T-helper 17 cell (primary cell): ENCODE measurements around the gene GCGR. TPM values are rescaled to one million over a fixed set of nuclear protein-coding genes. Genes with fewer than 3 reads are reported as not detected.

ENCODE experiments used
- ATAC-seq: fragments of 150-1000 bp; cut with Tn5 transposase; 2 replicates; pipeline ENCODE4 v1.10.0; 2021; ENCODE audit warnings: mild to moderate bottlenecking, moderate library complexity
- DNase-seq, 3 donors: peaks; one replicate each; pipeline versions ENCODE4 v3.0.0 to v3.0.0-alpha.2; 2020 to 2021
- H3K9me3 ChIP-seq: one replicate; pipeline ENCODE4 v1.7.0; 2013; ENCODE audit warnings: low read length, mild to moderate bottlenecking; ENCODE audit not compliant: control insufficient read depth, poor library complexity, severe bottlenecking
- H3K27ac Mint-ChIP-seq: one replicate; pipeline ENCODE4 v1.8.0; 2022; ENCODE audit warnings: mild to moderate bottlenecking, moderate library complexity, mixed read lengths
- H3K27me3 Mint-ChIP-seq: one replicate; pipeline ENCODE4 v1.8.0; 2022; ENCODE audit warnings: mixed read lengths
- H3K36me3 Mint-ChIP-seq: one replicate; pipeline ENCODE4 v1.8.0; 2022; ENCODE audit warnings: low read depth, mixed read lengths
- H3K4me1 Mint-ChIP-seq: one replicate; pipeline ENCODE4 v1.8.0; 2022; ENCODE audit warnings: mild to moderate bottlenecking, mixed read lengths
- H3K4me3 Mint-ChIP-seq: one replicate; pipeline ENCODE4 v1.8.0; 2022; ENCODE audit warnings: mild to moderate bottlenecking, moderate library complexity, mixed read lengths
- total RNA-seq, 4 donors: library from RNA in 2 of 4; stranded (reverse) in 2 of 4; gene quantifications; one replicate each; pipeline ENCODE4 v1.2.3 and lab custom pipeline; 2022 to 2026

Gene GCGR
- total RNA-seq, 2 donors from 2014 or later = not detected

- no peak overlapping the region for H3K4me3 Mint-ChIP-seq
- no peaks in the 10 kb centered on the region for H3K9me3 ChIP-seq
- no peak for DNase-seq
- no peaks in the 10 kb centered on the region for H3K4me1 Mint-ChIP-seq
- H3K27ac Mint-ChIP-seq = no peak overlapping the region
- H3K36me3 Mint-ChIP-seq = peaks cover 2% of the 10 kb centered on the region
- peaks cover 31% of the 10 kb centered on the region for H3K27me3 Mint-ChIP-seq
- no peak for ATAC-seq
Observed at GRCh38 chr17:81807839-81808238, 3.9 kb downstream of the GCGR start.

- H3K9me3 ChIP-seq = no peaks in the 10 kb centered on the region
- DNase-seq (no peak), ATAC-seq (peak; percentile 15)
- H3K4me3 Mint-ChIP-seq = no peak overlapping the region
- no peak overlapping the region for H3K27ac Mint-ChIP-seq
- H3K4me1 Mint-ChIP-seq = no peaks in the 10 kb centered on the region
- H3K36me3 Mint-ChIP-seq = peaks cover 2% of the 10 kb centered on the region
- peaks cover 28% of the 10 kb centered on the region for H3K27me3 Mint-ChIP-seq
Observed at GRCh38 chr17:81808778-81809555, 5.0 kb downstream of the GCGR start.

GRCh38 chr17:81809556-81809998, 5.6 kb downstream of the GCGR start:
- no peaks in the 10 kb centered on the region for H3K9me3 ChIP-seq
- Mint-ChIP-seq H3K36me3 (peaks cover 2% of the 10 kb centered on the region), H3K4me3 (no peak overlapping the region), H3K27ac (no peak overlapping the region), H3K27me3 (peaks cover 28% of the 10 kb centered on the region), H3K4me1 (no peaks in the 10 kb centered on the region)
- no peak for DNase-seq
- no peak for ATAC-seq

GRCh38 chr17:81810476-81810875, 6.5 kb downstream of the GCGR start:
- peaks cover 28% of the 10 kb centered on the region for H3K27me3 Mint-ChIP-seq

GRCh38 chr17:81810892-81811704, 7.1 kb downstream of the GCGR start:
- Mint-ChIP-seq H3K4me1 (peaks cover under 1% of the 10 kb centered on the region), H3K4me3 (no peak overlapping the region), H3K27ac (no peak overlapping the region), H3K36me3 (peaks cover 2% of the 10 kb centered on the region), H3K27me3 (peaks cover 28% of the 10 kb centered on the region)
- H3K9me3 ChIP-seq = no peaks in the 10 kb centered on the region
- DNase-seq (no peak), ATAC-seq (no peak)

More at GRCh38 chr17:81810476-81810875, 6.5 kb downstream of the GCGR start:
- Mint-ChIP-seq H3K4me3 (no peak overlapping the region), H3K27ac (no peak overlapping the region), H3K4me1 (no peaks in the 10 kb centered on the region), H3K36me3 (peaks cover 2% of the 10 kb centered on the region)
- DNase-seq (no peak), ATAC-seq (no peak)
- no peaks in the 10 kb centered on the region for H3K9me3 ChIP-seq

GRCh38 chr17:81811705-81812570, 8.0 kb downstream of the GCGR start:
- H3K9me3 ChIP-seq = no peaks in the 10 kb centered on the region
- no peak overlapping the region for H3K27ac Mint-ChIP-seq
- H3K36me3 Mint-ChIP-seq = peaks cover 2% of the 10 kb centered on the region
- ATAC-seq (no peak), DNase-seq (no peak)
- H3K4me1 Mint-ChIP-seq = peaks cover 2% of the 10 kb centered on the region
- peaks cover 34% of the 10 kb centered on the region for H3K27me3 Mint-ChIP-seq
- no peak overlapping the region for H3K4me3 Mint-ChIP-seq

- Mint-ChIP-seq H3K27ac (no peak overlapping the region), H3K4me3 (no peak overlapping the region), H3K27me3 (peaks cover 34% of the 10 kb centered on the region), H3K36me3 (peaks cover 2% of the 10 kb centered on the region), H3K4me1 (peaks cover 2% of the 10 kb centered on the region)
- H3K9me3 ChIP-seq = no peaks in the 10 kb centered on the region
- ATAC-seq (no peak), DNase-seq (no peak)
Observed at GRCh38 chr17:81812571-81813370, 8.8 kb downstream of the GCGR start.

- peaks cover 2% of the 10 kb centered on the region for H3K36me3 Mint-ChIP-seq
- H3K27me3 Mint-ChIP-seq = peaks cover 34% of the 10 kb centered on the region
Observed at GRCh38 chr17:81813371-81813684, 9.4 kb downstream of the GCGR start.

GRCh38 chr17:81813861-81814683, 10.1 kb downstream of the GCGR start:
- DNase-seq = no peak
- H3K9me3 ChIP-seq = no peaks in the 10 kb centered on the region
- Mint-ChIP-seq H3K27ac (no peak overlapping the region), H3K4me3 (no peak overlapping the region), H3K4me1 (peaks cover 2% of the 10 kb centered on the region), H3K27me3 (peaks cover 29% of the 10 kb centered on the region), H3K36me3 (peaks cover 2% of the 10 kb centered on the region)
- ATAC-seq = no peak

More at GRCh38 chr17:81813371-81813684, 9.4 kb downstream of the GCGR start:
- H3K4me1 Mint-ChIP-seq = peaks cover 2% of the 10 kb centered on the region
- H3K9me3 ChIP-seq = no peaks in the 10 kb centered on the region
- DNase-seq (no peak), ATAC-seq (no peak)
- no peak overlapping the region for H3K4me3 Mint-ChIP-seq
- no peak overlapping the region for H3K27ac Mint-ChIP-seq

GRCh38 chr17:81814748-81815645, 11.0 kb downstream of the GCGR start:
- H3K4me1 Mint-ChIP-seq = peaks cover 2% of the 10 kb centered on the region
- peaks cover 20% of the 10 kb centered on the region for H3K27me3 Mint-ChIP-seq
- no peak overlapping the region for H3K4me3 Mint-ChIP-seq
- no peak overlapping the region for H3K27ac Mint-ChIP-seq
- DNase-seq (no peak), ATAC-seq (no peak)
- no peaks in the 10 kb centered on the region for H3K36me3 Mint-ChIP-seq
- H3K9me3 ChIP-seq = no peaks in the 10 kb centered on the region

GRCh38 chr17:81815646-81815986, 11.7 kb downstream of the GCGR start:
- Mint-ChIP-seq H3K27me3 (peaks cover 17% of the 10 kb centered on the region), H3K4me3 (no peak overlapping the region), H3K27ac (no peak overlapping the region), H3K4me1 (peaks cover 2% of the 10 kb centered on the region), H3K36me3 (no peaks in the 10 kb centered on the region)
- H3K9me3 ChIP-seq = no peaks in the 10 kb centered on the region
- ATAC-seq (no peak), DNase-seq (no peak)
